ENCODE measurements around the gene RTN4RL2.

The RTN4RL2 gene

DNA sequence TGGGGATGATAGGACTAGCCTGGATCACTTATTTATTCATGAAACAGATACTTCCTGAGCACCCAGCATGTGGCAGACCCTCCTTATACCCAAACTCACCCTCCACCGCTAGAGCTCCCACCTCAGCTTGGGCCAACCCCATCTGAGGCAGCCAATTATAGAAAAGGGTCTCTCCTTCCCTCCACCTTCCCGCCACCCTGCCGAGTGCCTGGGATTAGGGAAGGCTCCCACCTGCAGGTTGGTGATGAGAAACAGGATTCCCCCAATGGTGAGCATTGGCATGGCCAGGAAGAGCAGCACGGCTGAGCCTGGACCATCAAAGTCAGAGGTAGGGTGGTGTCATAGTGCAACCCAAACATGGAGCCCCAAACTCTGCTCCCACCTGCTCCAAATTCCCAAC lies 39.3 kb upstream of the RTN4RL2 start:
- TF ChIP-seq, protein P1, sequence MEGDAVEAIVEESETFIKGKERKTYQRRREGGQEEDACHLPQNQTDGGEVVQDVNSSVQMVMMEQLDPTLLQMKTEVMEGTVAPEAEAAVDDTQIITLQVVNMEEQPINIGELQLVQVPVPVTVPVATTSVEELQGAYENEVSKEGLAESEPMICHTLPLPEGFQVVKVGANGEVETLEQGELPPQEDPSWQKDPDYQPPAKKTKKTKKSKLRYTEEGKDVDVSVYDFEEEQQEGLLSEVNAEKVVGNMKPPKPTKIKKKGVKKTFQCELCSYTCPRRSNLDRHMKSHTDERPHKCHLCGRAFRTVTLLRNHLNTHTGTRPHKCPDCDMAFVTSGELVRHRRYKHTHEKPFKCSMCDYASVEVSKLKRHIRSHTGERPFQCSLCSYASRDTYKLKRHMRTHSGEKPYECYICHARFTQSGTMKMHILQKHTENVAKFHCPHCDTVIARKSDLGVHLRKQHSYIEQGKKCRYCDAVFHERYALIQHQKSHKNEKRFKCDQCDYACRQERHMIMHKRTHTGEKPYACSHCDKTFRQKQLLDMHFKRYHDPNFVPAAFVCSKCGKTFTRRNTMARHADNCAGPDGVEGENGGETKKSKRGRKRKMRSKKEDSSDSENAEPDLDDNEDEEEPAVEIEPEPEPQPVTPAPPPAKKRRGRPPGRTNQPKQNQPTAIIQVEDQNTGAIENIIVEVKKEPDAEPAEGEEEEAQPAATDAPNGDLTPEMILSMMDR (conservative IDR thresholded peaks at IDR 0.05) = no peak
- no peak overlapping the region for H3K27ac ChIP-seq

- TF ChIP-seq, protein P1 (conservative IDR thresholded peaks at IDR 0.05) = no peak
Observed at GRCh38 chr11:57421805-57422204, 38.5 kb upstream of the RTN4RL2 start.

GRCh38 chr11:57422669-57423068 lies 37.7 kb upstream of the RTN4RL2 start:
- TF ChIP-seq, protein P1 (conservative IDR thresholded peaks at IDR 0.05) = no peak
- no peak overlapping the region for H3K27ac ChIP-seq

More at GRCh38 chr11:57421805-57422204, 38.5 kb upstream of the RTN4RL2 start:
- no peak overlapping the region for H3K27ac ChIP-seq

- H3K27ac ChIP-seq = no peak overlapping the region
- TF ChIP-seq, protein P1 (conservative IDR thresholded peaks at IDR 0.05) = no peak
Observed at GRCh38 chr11:57424137-57424791, 36.1 kb upstream of the RTN4RL2 start.

GRCh38 chr11:57424792-57425564 lies 35.4 kb upstream of the RTN4RL2 start:
- no peak overlapping the region for H3K27ac ChIP-seq
- TF ChIP-seq, protein P1 (conservative IDR thresholded peaks at IDR 0.05) = no peak

GRCh38 chr11:57425565-57426438 lies 34.5 kb upstream of the RTN4RL2 start:
- TF ChIP-seq, protein P1 (conservative IDR thresholded peaks at IDR 0.05) = no peak
- H3K27ac ChIP-seq = no peak overlapping the region

- TF ChIP-seq, protein P1 (conservative IDR thresholded peaks at IDR 0.05) = no peak
- peak overlapping the region; percentile 51; the same call in 1 of the 2 replicates for H3K27ac ChIP-seq
Observed at GRCh38 chr11:57426439-57426928, 33.8 kb upstream of the RTN4RL2 start.
